Measurements from ENCODE around the gene SLC7A6OS. TPM values are rescaled to one million over a fixed set of nuclear protein-coding genes. Genes with fewer than 3 reads are reported as not detected.

The SLC7A6OS gene
- total RNA-seq, 1 donor from 2014 or later: 25.2 TPM

DNA sequence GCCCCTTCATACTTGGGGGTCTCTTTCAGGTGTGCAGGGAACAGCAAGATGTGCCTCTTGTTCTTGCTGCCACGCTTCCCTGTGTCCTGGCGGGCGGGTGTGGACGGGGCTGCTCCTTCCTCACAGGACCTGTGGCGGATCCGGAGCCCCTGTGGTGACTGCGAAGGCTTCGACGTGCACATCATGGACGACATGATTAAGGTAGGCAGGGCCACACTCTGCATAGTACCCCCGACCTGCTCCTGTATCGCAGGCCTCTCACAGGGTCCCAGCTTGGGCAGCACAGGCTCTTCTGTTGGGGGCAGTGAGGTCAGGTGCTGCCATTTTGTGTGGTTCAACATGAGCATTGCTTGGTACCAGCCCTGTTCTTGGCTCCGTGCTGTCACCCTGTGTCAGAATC, 42.6 kb upstream of the SLC7A6OS start:
- H3K27me3 Mint-ChIP-seq (ENCODE audit: unreplicated experiment): peaks cover 10% of the 10 kb centered on the region
- peaks cover 5% of the 10 kb centered on the region for H3K36me3 Mint-ChIP-seq (ENCODE audit: unreplicated experiment)
- H3K4me1 Mint-ChIP-seq (ENCODE audit: low read depth, unreplicated experiment): peaks cover 18% of the 10 kb centered on the region
- no peak for TF ChIP-seq CTCF (IDR thresholded peaks at IDR 0.05; ENCODE audit: partially characterized antibody, unreplicated experiment)
- no peak overlapping the region for H3K27ac Mint-ChIP-seq (ENCODE audit: unreplicated experiment)
- H3K4me3 Mint-ChIP-seq (ENCODE audit: unreplicated experiment): no peak overlapping the region
- peaks cover 4% of the 10 kb centered on the region for H3K9me3 Mint-ChIP-seq (ENCODE audit: unreplicated experiment)
- DNase-seq: no peak

DNA sequence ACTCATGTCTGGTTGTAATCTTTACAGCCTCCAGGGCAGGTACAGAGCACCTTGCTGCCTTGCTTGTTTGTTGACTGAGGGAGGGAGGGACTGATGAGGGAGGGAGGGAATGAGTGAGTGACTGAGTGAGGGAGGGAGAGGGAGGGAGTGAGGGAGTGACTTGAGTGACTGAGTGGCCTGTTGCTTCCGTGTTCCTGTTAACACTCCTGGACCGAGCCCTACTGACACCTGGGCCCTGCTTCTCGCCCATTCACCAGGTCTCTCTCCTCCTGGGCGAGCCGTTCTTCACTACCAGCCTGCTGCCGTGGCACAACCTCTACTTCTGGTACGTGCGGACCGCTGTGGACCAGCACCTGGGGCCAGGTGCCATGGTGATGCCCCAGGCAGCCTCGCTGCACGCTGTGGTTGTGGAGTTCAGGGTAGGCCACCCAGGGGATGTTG, 41.3 kb upstream of the SLC7A6OS start:
- no peak overlapping the region for H3K4me3 Mint-ChIP-seq (ENCODE audit: unreplicated experiment)
- TF ChIP-seq CTCF (IDR thresholded peaks at IDR 0.05; ENCODE audit: partially characterized antibody, unreplicated experiment): no peak
- H3K27ac Mint-ChIP-seq (ENCODE audit: unreplicated experiment): no peak overlapping the region
- H3K4me1 Mint-ChIP-seq (ENCODE audit: low read depth, unreplicated experiment): peaks cover 24% of the 10 kb centered on the region
- peaks cover 10% of the 10 kb centered on the region for H3K27me3 Mint-ChIP-seq (ENCODE audit: unreplicated experiment)
- H3K36me3 Mint-ChIP-seq (ENCODE audit: unreplicated experiment): peaks cover 5% of the 10 kb centered on the region
- H3K9me3 Mint-ChIP-seq (ENCODE audit: unreplicated experiment): peaks cover 2% of the 10 kb centered on the region
- no peak for DNase-seq

DNA sequence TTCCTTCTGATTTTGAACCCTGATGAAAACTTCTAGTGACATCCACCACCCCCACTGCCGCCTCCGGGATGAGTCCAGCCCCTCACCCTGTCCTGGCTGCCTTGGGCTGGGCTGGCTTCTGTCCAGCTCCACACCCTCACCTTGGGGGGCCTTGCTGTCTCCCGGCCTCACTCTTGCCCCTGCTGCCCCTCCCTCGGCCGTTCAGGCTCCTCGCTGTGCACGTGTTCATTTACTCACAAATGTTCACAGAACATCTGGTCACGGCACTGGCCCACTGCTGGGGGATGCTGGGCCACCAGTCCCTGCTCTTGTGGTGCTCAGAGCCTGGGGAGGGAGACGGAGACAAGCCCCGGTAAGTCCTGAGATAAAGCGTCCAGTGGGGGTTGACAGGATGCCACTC, 40.7 kb upstream of the SLC7A6OS start:
- no peak overlapping the region for H3K4me3 Mint-ChIP-seq (ENCODE audit: unreplicated experiment)
- no peak for DNase-seq
- peaks cover 23% of the 10 kb centered on the region for H3K4me1 Mint-ChIP-seq (ENCODE audit: low read depth, unreplicated experiment)
- no peak overlapping the region for H3K27ac Mint-ChIP-seq (ENCODE audit: unreplicated experiment)
- H3K36me3 Mint-ChIP-seq (ENCODE audit: unreplicated experiment): peaks cover 5% of the 10 kb centered on the region
- peaks cover 11% of the 10 kb centered on the region for H3K27me3 Mint-ChIP-seq (ENCODE audit: unreplicated experiment)
- TF ChIP-seq CTCF (IDR thresholded peaks at IDR 0.05; ENCODE audit: partially characterized antibody, unreplicated experiment): no peak
- H3K9me3 Mint-ChIP-seq (ENCODE audit: unreplicated experiment): peaks cover 2% of the 10 kb centered on the region

DNA sequence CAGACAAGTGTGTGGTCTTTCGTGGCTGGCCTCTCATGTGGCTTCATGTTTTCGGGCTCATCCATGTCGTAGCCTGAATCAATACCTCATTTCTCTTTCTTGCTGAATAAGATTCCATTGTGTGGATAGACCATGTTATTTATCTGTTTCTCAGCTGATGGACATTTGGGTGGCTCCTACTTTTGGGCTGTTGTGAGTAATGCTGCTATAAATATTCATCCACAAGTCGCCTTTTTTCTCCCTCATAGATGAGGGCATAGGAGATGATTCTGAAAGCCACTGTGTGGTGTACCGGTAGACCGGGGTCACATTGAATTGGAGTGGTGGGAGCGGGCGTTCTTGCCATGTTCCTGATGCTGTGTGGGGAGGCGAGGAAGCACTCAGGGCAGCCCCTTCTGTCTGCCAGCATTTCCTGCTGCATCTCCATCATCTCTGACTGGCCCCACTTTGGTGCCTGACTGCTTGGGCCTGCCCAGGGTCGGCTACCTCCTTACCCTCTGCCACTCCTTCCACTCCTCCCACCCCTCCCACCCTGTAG, 40.1 kb upstream of the SLC7A6OS start:
- Mint-ChIP-seq H3K9me3 (ENCODE audit: unreplicated experiment) (peaks cover 2% of the 10 kb centered on the region), H3K36me3 (ENCODE audit: unreplicated experiment) (peaks cover 5% of the 10 kb centered on the region), H3K27me3 (ENCODE audit: unreplicated experiment) (peaks cover 11% of the 10 kb centered on the region), H3K4me1 (ENCODE audit: low read depth, unreplicated experiment) (peaks cover 23% of the 10 kb centered on the region), H3K4me3 (ENCODE audit: unreplicated experiment) (no peak overlapping the region), H3K27ac (ENCODE audit: unreplicated experiment) (no peak overlapping the region)
- no peak for DNase-seq
- TF ChIP-seq CTCF (IDR thresholded peaks at IDR 0.05; ENCODE audit: partially characterized antibody, unreplicated experiment): no peak

DNA sequence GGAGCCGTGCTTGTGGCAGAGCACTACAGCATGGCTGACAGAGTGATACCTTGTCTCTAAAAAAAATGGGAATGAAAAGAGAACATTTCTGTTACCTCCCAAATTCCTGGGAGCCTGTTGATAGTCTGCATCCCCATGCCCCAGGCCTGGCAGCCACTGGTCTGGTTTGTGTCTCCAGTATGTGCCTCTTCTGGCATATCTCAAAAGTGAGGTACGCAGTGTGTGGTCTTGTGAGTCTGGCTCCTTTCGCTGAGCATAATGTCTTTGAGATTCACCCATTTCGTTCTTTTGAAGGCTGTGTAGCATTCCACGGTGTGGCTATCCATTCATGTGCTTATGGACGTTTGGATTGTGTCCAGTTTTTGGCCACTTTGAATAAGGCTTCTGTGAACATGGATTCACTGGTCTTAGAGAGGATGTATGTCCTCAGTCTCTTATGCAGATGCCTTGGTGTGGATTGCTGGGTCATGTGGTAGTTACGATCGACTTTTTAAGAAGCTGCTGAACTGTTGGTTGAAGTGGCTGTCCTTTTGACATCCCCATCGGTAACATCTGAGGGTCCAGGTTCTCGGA, 39.2 kb upstream of the SLC7A6OS start:
- no peak for TF ChIP-seq CTCF (IDR thresholded peaks at IDR 0.05; ENCODE audit: partially characterized antibody, unreplicated experiment)
- peaks cover 5% of the 10 kb centered on the region for H3K36me3 Mint-ChIP-seq (ENCODE audit: unreplicated experiment)
- H3K4me1 Mint-ChIP-seq (ENCODE audit: low read depth, unreplicated experiment): peaks cover 27% of the 10 kb centered on the region
- H3K4me3 Mint-ChIP-seq (ENCODE audit: unreplicated experiment): no peak overlapping the region
- DNase-seq: no peak
- H3K27me3 Mint-ChIP-seq (ENCODE audit: unreplicated experiment): peaks cover 10% of the 10 kb centered on the region
- H3K9me3 Mint-ChIP-seq (ENCODE audit: unreplicated experiment): peaks cover 2% of the 10 kb centered on the region
- H3K27ac Mint-ChIP-seq (ENCODE audit: unreplicated experiment): no peak overlapping the region
